IPS-18a (cell line): ENCODE measurements around the gene SCN5A.

ENCODE experiments used
- H3K27ac ChIP-seq: one replicate; pipeline ENCODE4 v1.5.1; 2013; ENCODE audit warnings: low read length
- H3K27me3 ChIP-seq: one replicate; pipeline ENCODE4 v1.6.1; 2013; ENCODE audit warnings: mild to moderate bottlenecking, low read length; ENCODE audit not compliant: control insufficient read depth, insufficient read depth
- H3K36me3 ChIP-seq: one replicate; pipeline ENCODE4 v1.6.1; 2013; ENCODE audit warnings: low read depth, low read length; ENCODE audit not compliant: control insufficient read depth
- H3K4me1 ChIP-seq: one replicate; pipeline ENCODE4 v1.6.1; 2013; ENCODE audit warnings: low read depth, low read length; ENCODE audit not compliant: control insufficient read depth
- H3K4me3 ChIP-seq: one replicate; pipeline ENCODE4 v1.5.1; 2013; ENCODE audit warnings: low read length
- H3K9ac ChIP-seq: one replicate; pipeline ENCODE4 v1.6.1; 2013; ENCODE audit warnings: mild to moderate bottlenecking, low read length, moderate library complexity
- H3K9me3 ChIP-seq: one replicate; pipeline ENCODE4 v1.6.1; 2013; ENCODE audit warnings: low read depth, low read length; ENCODE audit not compliant: control insufficient read depth

SCN5A gene

GRCh38 chr3:38582316-38582715 is 67.2 kb downstream of the SCN5A start:
- Histone ChIP-seq H3K36me3 (no peaks in the 10 kb centered on the region), H3K27me3 (no peaks in the 10 kb centered on the region), H3K4me1 (peaks cover 3% of the 10 kb centered on the region), H3K9me3 (no peaks in the 10 kb centered on the region), H3K9ac (no peak overlapping the region), H3K27ac (no peak overlapping the region), H3K4me3 (no peak overlapping the region)

- Histone ChIP-seq H3K9me3 (no peaks in the 10 kb centered on the region), H3K4me3 (no peak overlapping the region), H3K9ac (no peak overlapping the region), H3K27ac (no peak overlapping the region), H3K27me3 (no peaks in the 10 kb centered on the region), H3K36me3 (no peaks in the 10 kb centered on the region), H3K4me1 (peaks cover 3% of the 10 kb centered on the region)
These were observed 67.7 kb downstream of the SCN5A start for GRCh38 chr3:38581774-38582173.

- peaks cover 3% of the 10 kb centered on the region for H3K4me1 ChIP-seq
- H3K9me3 ChIP-seq, result no peaks in the 10 kb centered on the region
- H3K36me3 ChIP-seq, result no peaks in the 10 kb centered on the region
- no peak overlapping the region for H3K9ac ChIP-seq
- no peak overlapping the region for H3K4me3 ChIP-seq
- no peaks in the 10 kb centered on the region for H3K27me3 ChIP-seq
- H3K27ac ChIP-seq, result no peak overlapping the region
These were observed 68.8 kb downstream of the SCN5A start for GRCh38 chr3:38580450-38581382.

- Histone ChIP-seq H3K27me3 (no peaks in the 10 kb centered on the region), H3K4me3 (no peak overlapping the region), H3K4me1 (peaks cover 3% of the 10 kb centered on the region), H3K36me3 (no peaks in the 10 kb centered on the region), H3K9me3 (no peaks in the 10 kb centered on the region), H3K9ac (no peak overlapping the region), H3K27ac (no peak overlapping the region)
These were observed 69.7 kb downstream of the SCN5A start for GRCh38 chr3:38579551-38580449.

GRCh38 chr3:38579141-38579540 is 70.3 kb downstream of the SCN5A start:
- H3K36me3 ChIP-seq, result no peaks in the 10 kb centered on the region
- H3K4me1 ChIP-seq, result peaks cover 3% of the 10 kb centered on the region
- H3K9me3 ChIP-seq, result no peaks in the 10 kb centered on the region
- H3K4me3 ChIP-seq, result no peak overlapping the region
- H3K27ac ChIP-seq, result no peak overlapping the region
- H3K27me3 ChIP-seq, result no peaks in the 10 kb centered on the region
- H3K9ac ChIP-seq, result no peak overlapping the region

- Histone ChIP-seq H3K27me3 (no peaks in the 10 kb centered on the region), H3K4me1 (peaks cover 3% of the 10 kb centered on the region), H3K27ac (no peak overlapping the region)
These were observed 70.9 kb downstream of the SCN5A start for GRCh38 chr3:38578551-38578950.

GRCh38 chr3:38578081-38578475 is 71.4 kb downstream of the SCN5A start:
- Histone ChIP-seq H3K27me3 (no peaks in the 10 kb centered on the region), H3K27ac (no peak overlapping the region), H3K4me3 (no peak overlapping the region), H3K4me1 (peaks cover 3% of the 10 kb centered on the region), H3K36me3 (no peaks in the 10 kb centered on the region), H3K9me3 (no peaks in the 10 kb centered on the region), H3K9ac (no peak overlapping the region)

More at GRCh38 chr3:38578551-38578950, 70.9 kb downstream of the SCN5A start:
- Histone ChIP-seq H3K36me3 (no peaks in the 10 kb centered on the region), H3K4me3 (no peak overlapping the region), H3K9me3 (no peaks in the 10 kb centered on the region), H3K9ac (no peak overlapping the region)

- H3K9ac ChIP-seq, result no peak overlapping the region
- no peaks in the 10 kb centered on the region for H3K27me3 ChIP-seq
- H3K4me3 ChIP-seq, result no peak overlapping the region
- no peaks in the 10 kb centered on the region for H3K9me3 ChIP-seq
- no peaks in the 10 kb centered on the region for H3K36me3 ChIP-seq
- no peak overlapping the region for H3K27ac ChIP-seq
- peaks cover 3% of the 10 kb centered on the region for H3K4me1 ChIP-seq
These were observed 72.0 kb downstream of the SCN5A start for GRCh38 chr3:38577371-38578080.

GRCh38 chr3:38576526-38577370 is 72.7 kb downstream of the SCN5A start:
- no peaks in the 10 kb centered on the region for H3K9me3 ChIP-seq
- H3K36me3 ChIP-seq, result no peaks in the 10 kb centered on the region
- H3K9ac ChIP-seq, result no peak overlapping the region
- no peak overlapping the region for H3K4me3 ChIP-seq
- no peak overlapping the region for H3K27ac ChIP-seq
- peaks cover 3% of the 10 kb centered on the region for H3K4me1 ChIP-seq
- H3K27me3 ChIP-seq, result no peaks in the 10 kb centered on the region

GRCh38 chr3:38576131-38576525 is 73.4 kb downstream of the SCN5A start:
- Histone ChIP-seq H3K9me3 (no peaks in the 10 kb centered on the region), H3K27me3 (no peaks in the 10 kb centered on the region), H3K9ac (no peak overlapping the region), H3K27ac (no peak overlapping the region), H3K4me1 (peaks cover 3% of the 10 kb centered on the region), H3K36me3 (no peaks in the 10 kb centered on the region), H3K4me3 (no peak overlapping the region)
